DMS53 treated with DMSO at 0.1 percent for 48 hours (cell line): ENCODE results near the gene TFR2.

Source experiments
- DNase-seq: peaks from one replicate; lab custom pipeline; 2025; ENCODE audit not compliant: unreplicated experiment; lab: John Stamatoyannopoulos, UW

Gene TFR2

GRCh38 chr7:100588438-100588837 is 52.9 kb downstream of the TFR2 start:
- no peak for DNase-seq

GRCh38 chr7:100586266-100587025 is 54.9 kb downstream of the TFR2 start, which contains the start of gene FBXO24:
Gene FBXO24, plus strand, starts transcription at chr7:100586328. Its CDS starts 298 bp downstream, at chr7:100586626.
- DNase-seq, result peak; percentile 100

GRCh38 chr7:100585511-100586265 is 55.7 kb downstream of the TFR2 start, which contains the start of gene LRCH4:
Gene LRCH4, minus strand, starts transcription at chr7:100586129. Its CDS starts 29 bp downstream, at chr7:100586100.
- DNase-seq, result peak; percentile 75

- DNase-seq, result peak; percentile 48
These were observed 56.5 kb downstream of the TFR2 start for GRCh38 chr7:100584683-100585510.

- no peak for DNase-seq
These were observed 57.2 kb downstream of the TFR2 start for GRCh38 chr7:100584054-100584682.

DNA sequence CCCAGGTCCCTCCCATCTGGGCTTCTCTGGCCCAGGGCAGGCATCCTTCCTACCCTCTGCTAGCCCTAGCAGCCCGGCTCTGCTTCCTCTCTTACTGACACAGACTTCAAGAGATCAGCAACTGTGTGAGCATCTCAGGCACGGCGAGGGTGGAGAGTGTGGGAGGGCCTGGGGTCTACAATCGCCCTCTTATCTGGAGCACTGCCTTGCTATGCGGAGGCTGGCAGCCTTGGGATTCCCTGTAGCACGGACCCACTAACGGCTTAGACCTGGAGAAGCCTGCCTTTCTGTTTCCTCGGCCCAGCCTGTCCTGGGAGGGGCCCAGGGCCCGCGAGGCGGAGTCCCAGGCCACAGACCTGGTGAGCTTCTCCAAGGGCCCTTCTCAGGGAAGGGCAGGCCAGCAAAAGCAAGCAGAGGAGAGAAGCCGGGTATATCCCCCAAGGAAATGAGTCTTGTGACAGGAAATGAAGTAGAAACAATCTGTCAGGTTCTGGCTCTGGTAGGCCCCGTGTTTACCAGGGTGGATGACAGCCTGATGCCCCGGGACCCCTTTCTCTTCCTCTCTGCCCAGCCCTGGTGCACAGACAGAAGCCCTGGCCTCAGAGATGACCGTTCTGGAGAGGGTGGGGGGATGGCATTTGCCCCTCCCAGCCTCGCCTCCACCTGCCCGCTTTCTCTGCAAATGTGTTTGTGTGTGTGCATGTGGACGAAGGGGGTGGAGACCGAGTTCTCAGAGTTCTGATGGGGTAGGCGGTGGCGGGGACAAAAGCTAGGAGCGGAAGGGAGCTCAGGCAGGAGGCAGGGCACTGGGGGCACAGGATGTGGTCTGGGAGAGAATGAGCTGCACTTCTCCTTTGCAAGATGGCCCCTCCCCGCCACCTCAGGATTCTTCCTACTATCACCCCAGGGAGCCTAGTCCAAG is 58.0 kb downstream of the TFR2 start:
- DNase-seq, result no peak

DNA sequence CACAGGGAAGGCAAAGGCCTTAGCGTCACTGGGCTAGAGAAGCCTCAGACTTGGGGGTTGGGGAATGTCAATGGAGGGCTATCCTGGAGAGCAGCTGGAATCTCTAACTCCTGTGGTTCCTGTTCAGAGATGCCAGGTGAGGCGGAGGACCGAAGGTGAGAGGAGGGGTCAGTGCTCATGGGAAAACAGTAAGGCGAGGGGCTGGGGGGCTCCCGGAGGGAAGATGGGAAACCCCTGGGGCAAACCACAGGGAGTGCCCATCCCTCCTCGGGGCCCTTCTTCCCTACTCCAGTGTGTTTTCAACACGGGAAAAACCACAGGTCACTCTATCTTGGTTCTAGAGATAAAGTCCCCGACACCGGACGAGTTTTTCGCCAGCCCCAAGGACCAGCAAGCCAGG is 58.7 kb downstream of the TFR2 start:
- no peak for DNase-seq

DNA sequence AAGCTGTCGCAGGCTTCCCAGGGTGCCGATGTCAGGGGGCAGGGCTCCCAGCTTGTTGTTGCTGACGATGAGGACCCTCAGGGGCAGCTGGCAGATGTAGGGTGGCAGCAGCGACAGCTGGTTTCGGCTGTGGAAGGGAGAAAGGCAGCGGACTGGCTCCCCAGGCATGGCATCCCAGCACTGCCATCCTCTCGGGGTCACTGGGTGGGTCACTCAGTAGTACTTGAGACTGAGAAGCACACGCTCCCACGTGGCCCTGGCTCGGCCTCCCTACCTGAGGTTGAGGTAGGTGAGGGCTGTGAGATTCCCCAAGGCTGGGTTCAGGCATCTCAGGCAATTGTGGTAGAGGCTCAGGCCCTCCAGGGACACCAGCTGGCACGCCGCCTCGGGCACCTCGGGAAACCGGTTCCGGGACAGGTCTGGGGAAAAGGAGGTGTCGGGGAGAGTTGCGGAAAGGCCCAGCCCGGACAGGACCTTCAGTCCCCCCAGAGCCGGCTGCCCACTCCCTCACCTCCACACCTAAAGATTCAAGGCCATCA is 59.2 kb downstream of the TFR2 start:
- DNase-seq, result no peak

DNA sequence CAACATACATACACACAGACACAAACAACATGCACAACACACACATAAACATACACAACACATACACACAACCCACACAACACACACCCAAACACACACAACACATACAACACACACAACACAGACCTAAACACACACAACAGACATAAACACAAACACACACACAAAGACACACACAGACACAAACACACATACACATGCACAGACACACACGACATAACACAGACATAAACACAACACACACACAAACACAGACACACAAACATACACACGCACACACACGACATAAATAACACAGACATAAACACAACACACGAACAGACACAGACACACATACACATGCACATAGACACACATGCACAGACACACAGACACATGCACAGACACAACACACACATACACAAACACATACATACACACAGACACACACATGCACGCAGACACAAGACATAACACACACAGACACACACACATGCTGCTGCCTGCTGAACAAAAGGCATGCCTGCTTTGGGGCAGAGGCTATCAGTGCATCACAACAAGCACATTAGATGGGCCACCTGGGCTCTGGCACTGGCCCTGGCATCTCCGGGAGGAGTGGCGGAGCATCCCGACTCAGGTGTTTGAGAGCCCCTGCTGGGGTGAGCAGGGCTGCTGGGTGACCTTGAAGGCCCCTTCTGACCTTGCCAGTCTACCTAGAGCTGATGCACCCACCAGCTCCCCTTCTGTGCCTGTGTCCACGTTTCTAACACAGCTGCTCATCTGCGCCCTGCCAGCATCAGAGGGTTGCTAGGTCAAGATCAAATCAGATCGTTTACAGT is 60.7 kb downstream of the TFR2 start:
- no peak for DNase-seq

- DNase-seq, result no peak
These were observed 62.8 kb downstream of the TFR2 start for GRCh38 chr7:100578246-100579183.

DNA sequence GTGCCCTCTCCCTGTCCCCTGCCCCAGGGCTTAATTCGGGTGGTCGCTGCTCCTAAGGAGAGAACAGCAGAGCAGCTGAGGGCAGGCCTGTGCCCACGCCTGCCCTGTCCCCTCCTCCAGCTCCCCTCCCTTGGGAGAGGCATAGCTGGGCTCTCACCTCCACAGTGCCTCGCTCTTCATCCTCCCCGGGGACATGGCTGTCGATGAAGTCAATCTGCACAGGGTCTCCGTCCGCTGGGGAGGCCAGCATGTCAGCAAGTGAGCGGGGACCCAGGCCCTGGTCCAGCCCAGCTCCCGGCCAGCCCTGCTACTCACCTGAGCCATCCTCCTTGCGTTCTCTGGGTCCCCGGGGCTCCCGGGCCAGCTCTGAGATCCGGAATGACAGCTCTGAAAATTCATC is 63.8 kb downstream of the TFR2 start:
- no peak for DNase-seq

DNA sequence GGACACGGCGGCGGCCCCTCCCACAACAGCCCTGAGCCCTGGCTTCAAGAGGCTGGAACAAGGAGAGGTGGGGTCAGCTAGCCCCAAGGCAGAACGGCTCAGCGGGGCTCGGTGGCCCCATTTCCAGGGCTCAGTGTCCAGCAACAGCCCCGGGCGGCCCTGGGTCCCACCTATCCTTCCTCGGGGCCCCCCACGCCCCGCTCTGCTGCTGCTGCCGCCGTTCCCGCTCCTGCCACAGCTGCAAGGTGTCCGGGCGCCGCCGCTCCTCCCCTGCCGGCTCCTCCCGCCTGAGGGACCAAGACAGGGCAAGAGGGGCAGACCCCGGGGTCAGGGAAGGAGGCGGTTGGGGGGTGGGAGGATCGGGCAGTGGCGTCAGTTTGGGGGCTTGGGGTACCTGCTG is 64.2 kb downstream of the TFR2 start:
- DNase-seq, result no peak

- no peak for DNase-seq
These were observed 64.9 kb downstream of the TFR2 start for GRCh38 chr7:100576384-100576993.

GRCh38 chr7:100575746-100576383 is 65.5 kb downstream of the TFR2 start:
- no peak for DNase-seq

- DNase-seq, result no peak
These were observed 66.1 kb downstream of the TFR2 start for GRCh38 chr7:100575206-100575631.

- no peak for DNase-seq
These were observed 66.8 kb downstream of the TFR2 start for GRCh38 chr7:100574362-100575205.
